GM08714 (cell line): ENCODE data around the gene RNF41.
"Not testable (repeated sequence)": the region's sequence is repeated elsewhere in the genome, so short reads cannot be mapped to it uniquely, and the experiment has no call there.

Experiments used
- H3K4me3 ChIP-seq: fragments of 200-500 bp; sonication (Bioruptor generic); 2 replicates; pipeline ENCODE4 v1.5.1; 2014; ENCODE audit warnings: mild to moderate bottlenecking, low read length, inconsistent platforms
- ZNF274 ChIP-seq: IDR thresholded peaks from 2 replicates; pipeline ENCODE4 v1.6.1; 2012; ENCODE audit warnings: mild to moderate bottlenecking, low read depth, low read length

Gene RNF41

GRCh38 chr12:56205445-56205844 is 16.3 kb downstream of the RNF41 start:
- no peak for TF ChIP-seq ZNF274

GRCh38 chr12:56204275-56204674 is 17.4 kb downstream of the RNF41 start:
- no peak for TF ChIP-seq ZNF274
- no peak overlapping the region for H3K4me3 ChIP-seq

More at GRCh38 chr12:56205445-56205844, 16.3 kb downstream of the RNF41 start:
- no peak overlapping the region for H3K4me3 ChIP-seq

- no peak overlapping the region for H3K4me3 ChIP-seq
- TF ChIP-seq ZNF274, result no peak
Measured at GRCh38 chr12:56202838-56203237, 18.9 kb downstream of the RNF41 start.

- no peak for TF ChIP-seq ZNF274
- no peak overlapping the region for H3K4me3 ChIP-seq
Measured at GRCh38 chr12:56202366-56202765, 19.4 kb downstream of the RNF41 start.

- no peak for TF ChIP-seq ZNF274
Measured at GRCh38 chr12:56198836-56199235, 22.9 kb downstream of the RNF41 start.

GRCh38 chr12:56197921-56198635 is 23.6 kb downstream of the RNF41 start:
- TF ChIP-seq ZNF274, result no peak
- no peak overlapping the region for H3K4me3 ChIP-seq

More at GRCh38 chr12:56198836-56199235, 22.9 kb downstream of the RNF41 start:
- no peak overlapping the region for H3K4me3 ChIP-seq

GRCh38 chr12:56196818-56197550 is 24.7 kb downstream of the RNF41 start:
- H3K4me3 ChIP-seq, result not testable (repeated sequence)

GRCh38 chr12:56193025-56193578 is 28.6 kb downstream of the RNF41 start:
- H3K4me3 ChIP-seq, result no peak overlapping the region
- no peak for TF ChIP-seq ZNF274

- TF ChIP-seq ZNF274, result no peak
- H3K4me3 ChIP-seq, result no peak overlapping the region
Measured at GRCh38 chr12:56192582-56192981, 29.1 kb downstream of the RNF41 start.

GRCh38 chr12:56190695-56191155 is 31.0 kb downstream of the RNF41 start:
- H3K4me3 ChIP-seq, result peak overlapping the region; percentile 92; the same call in 1 of the 2 replicates
- TF ChIP-seq ZNF274, result no peak

GRCh38 chr12:56189918-56190694 is 31.6 kb downstream of the RNF41 start:
- no peak for TF ChIP-seq ZNF274

GRCh38 chr12:56189099-56189917 is 32.4 kb downstream of the RNF41 start, which contains the start of gene SMARCC2:
Gene SMARCC2 (minus strand): TSS chr12:56189483. CDS start chr12:56189461, 22 bp downstream.
- peak within 1 kb of the TSS; percentile 93 for H3K4me3 ChIP-seq
- no peak for TF ChIP-seq ZNF274

More at GRCh38 chr12:56189918-56190694, 31.6 kb downstream of the RNF41 start:
- peak overlapping the region; percentile 92 for H3K4me3 ChIP-seq

- no peak for TF ChIP-seq ZNF274
- peak overlapping the region; percentile 93 for H3K4me3 ChIP-seq
Measured at GRCh38 chr12:56188778-56189098, 33.0 kb downstream of the RNF41 start.
